OCI-LY3 (cell line): ENCODE measurements around the gene EXOSC6.
"Not testable (repeated sequence)": the region's sequence is repeated elsewhere in the genome, so short reads cannot be mapped to it uniquely, and the experiment has no call there.

ENCODE experiments used
- EZH2phosphoT487 ChIP-seq: fragments of 200-600 bp; shearing (Covaris generic); IDR thresholded peaks from 2 replicates; pipeline ENCODE4 v1.6.1; 2018; ENCODE audit warnings: antibody characterized with exemption, mixed run types, low read depth
- TF ChIP-seq, protein P1 (sequence below): fragments of 200-600, 300-600 bp; sonication (generic); IDR thresholded peaks from 2 replicates; pipeline ENCODE4 v1.5.1; 2014; ENCODE audit warnings: antibody characterized with exemption, low read length, low read depth

GRCh38 chr16:70223971-70224513 is 27.7 kb downstream of the EXOSC6 start:
- TF ChIP-seq, protein P1, sequence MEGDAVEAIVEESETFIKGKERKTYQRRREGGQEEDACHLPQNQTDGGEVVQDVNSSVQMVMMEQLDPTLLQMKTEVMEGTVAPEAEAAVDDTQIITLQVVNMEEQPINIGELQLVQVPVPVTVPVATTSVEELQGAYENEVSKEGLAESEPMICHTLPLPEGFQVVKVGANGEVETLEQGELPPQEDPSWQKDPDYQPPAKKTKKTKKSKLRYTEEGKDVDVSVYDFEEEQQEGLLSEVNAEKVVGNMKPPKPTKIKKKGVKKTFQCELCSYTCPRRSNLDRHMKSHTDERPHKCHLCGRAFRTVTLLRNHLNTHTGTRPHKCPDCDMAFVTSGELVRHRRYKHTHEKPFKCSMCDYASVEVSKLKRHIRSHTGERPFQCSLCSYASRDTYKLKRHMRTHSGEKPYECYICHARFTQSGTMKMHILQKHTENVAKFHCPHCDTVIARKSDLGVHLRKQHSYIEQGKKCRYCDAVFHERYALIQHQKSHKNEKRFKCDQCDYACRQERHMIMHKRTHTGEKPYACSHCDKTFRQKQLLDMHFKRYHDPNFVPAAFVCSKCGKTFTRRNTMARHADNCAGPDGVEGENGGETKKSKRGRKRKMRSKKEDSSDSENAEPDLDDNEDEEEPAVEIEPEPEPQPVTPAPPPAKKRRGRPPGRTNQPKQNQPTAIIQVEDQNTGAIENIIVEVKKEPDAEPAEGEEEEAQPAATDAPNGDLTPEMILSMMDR: not testable (repeated sequence)
- TF ChIP-seq EZH2phosphoT487: not testable (repeated sequence)
